ENCODE measurements around the gene LYRM1. TPM values are rescaled to one million over a fixed set of nuclear protein-coding genes. Genes with fewer than 3 reads are reported as not detected.
"Not testable (repeated sequence)": the region's sequence is repeated elsewhere in the genome, so short reads cannot be mapped to it uniquely, and the experiment has no call there.

LYRM1 gene
- total RNA-seq, 1 experiment from 2014 or later, result 67.3 TPM

- Mint-ChIP-seq H3K27ac (ENCODE audit: low read depth, unreplicated experiment) (no peak overlapping the region), H3K4me1 (ENCODE audit: insufficient read depth, unreplicated experiment) (peaks cover 10% of the 10 kb centered on the region), H3K9me3 (ENCODE audit: unreplicated experiment) (peaks cover under 1% of the 10 kb centered on the region), H3K4me3 (ENCODE audit: unreplicated experiment) (no peak overlapping the region), H3K36me3 (ENCODE audit: insufficient read depth, unreplicated experiment) (no peaks in the 10 kb centered on the region), H3K27me3 (ENCODE audit: insufficient read depth, unreplicated experiment) (no peaks in the 10 kb centered on the region)
- no peak for TF ChIP-seq CTCF (IDR thresholded peaks at IDR 0.05; ENCODE audit: unreplicated experiment)
- no TSS peak for BruUV-seq (replicated peaks)
- no peak for DNase-seq (ENCODE audit: unreplicated experiment)
- CTCF ChIA-PET, result no interaction called here
- intact Hi-C loops (cut with micrococcal nuclease), result no loop called here
- POLR2A ChIA-PET, result no interaction called here
Measured at GRCh38 chr16:20968765-20969164, 68.2 kb downstream of the LYRM1 start.

- intact Hi-C loops (cut with micrococcal nuclease), result no loop called here
- Mint-ChIP-seq H3K9me3 (ENCODE audit: unreplicated experiment) (no peaks in the 10 kb centered on the region), H3K4me1 (ENCODE audit: insufficient read depth, unreplicated experiment) (peaks cover 10% of the 10 kb centered on the region), H3K36me3 (ENCODE audit: insufficient read depth, unreplicated experiment) (no peaks in the 10 kb centered on the region), H3K27ac (ENCODE audit: low read depth, unreplicated experiment) (no peak overlapping the region), H3K4me3 (ENCODE audit: unreplicated experiment) (no peak overlapping the region), H3K27me3 (ENCODE audit: insufficient read depth, unreplicated experiment) (no peaks in the 10 kb centered on the region)
- ChIA-PET CTCF (no interaction called here), POLR2A (no interaction called here)
- DNase-seq (ENCODE audit: unreplicated experiment), result no peak
- no TSS peak for BruUV-seq (replicated peaks)
- TF ChIP-seq CTCF (IDR thresholded peaks at IDR 0.05; ENCODE audit: unreplicated experiment), result no peak
Measured at GRCh38 chr16:20969386-20969785, 68.8 kb downstream of the LYRM1 start.

- H3K36me3 Mint-ChIP-seq (ENCODE audit: insufficient read depth, unreplicated experiment), result no peaks in the 10 kb centered on the region
- ChIA-PET POLR2A (no interaction called here), CTCF (no interaction called here)
- no peaks in the 10 kb centered on the region for H3K9me3 Mint-ChIP-seq (ENCODE audit: unreplicated experiment)
- no TSS peak for BruUV-seq (replicated peaks)
- no peak overlapping the region for H3K27ac Mint-ChIP-seq (ENCODE audit: low read depth, unreplicated experiment)
- TF ChIP-seq CTCF (IDR thresholded peaks at IDR 0.05; ENCODE audit: unreplicated experiment), result no peak
- H3K4me3 Mint-ChIP-seq (ENCODE audit: unreplicated experiment), result no peak overlapping the region
- peaks cover 10% of the 10 kb centered on the region for H3K4me1 Mint-ChIP-seq (ENCODE audit: insufficient read depth, unreplicated experiment)
- H3K27me3 Mint-ChIP-seq (ENCODE audit: insufficient read depth, unreplicated experiment), result no peaks in the 10 kb centered on the region
- intact Hi-C loops (cut with micrococcal nuclease), result no loop called here
- DNase-seq (ENCODE audit: unreplicated experiment), result peak; percentile 5
Measured at GRCh38 chr16:20971401-20971800, 70.8 kb downstream of the LYRM1 start.

GRCh38 chr16:20973201-20973600, 72.6 kb downstream of the LYRM1 start:
- CTCF ChIA-PET, result interaction anchor here (0.6 to 1.2 kb wide), 3 partner anchors 12 to 62 kb away, joined by 3 to 4 read pairs (median 3); no protein-coding TSS in a partner anchor
- H3K27me3 Mint-ChIP-seq (ENCODE audit: insufficient read depth, unreplicated experiment); H3K36me3 Mint-ChIP-seq (ENCODE audit: insufficient read depth, unreplicated experiment); H3K4me3 Mint-ChIP-seq (ENCODE audit: unreplicated experiment); intact Hi-C loops (cut with micrococcal nuclease); H3K27ac Mint-ChIP-seq (ENCODE audit: low read depth, unreplicated experiment); POLR2A ChIA-PET; H3K9me3 Mint-ChIP-seq (ENCODE audit: unreplicated experiment); BruUV-seq (replicated peaks); DNase-seq (ENCODE audit: unreplicated experiment): not testable (repeated sequence)
- peaks cover 10% of the 10 kb centered on the region for H3K4me1 Mint-ChIP-seq (ENCODE audit: insufficient read depth, unreplicated experiment)

Other genes starting within 250 kb of the LYRM1 start
- not detected in 2 replicates for gene ACSM1, start 203.1 kb upstream of the LYRM1 start, total RNA-seq (2022)
- 26.5 and 38.7 TPM in 2 replicates for gene THUMPD1, start 159.0 kb upstream of the LYRM1 start, total RNA-seq (2022)
- gene ACSM3, start 136.8 kb upstream of the LYRM1 start, total RNA-seq (2022), result 2.0 and 2.3 TPM in 2 replicates
- gene ERI2, start 94.3 kb upstream of the LYRM1 start, total RNA-seq (2022), result 26.8 and 28.4 TPM in 2 replicates
- 3.8 and 6.1 TPM in 2 replicates for gene REXO5, start 94.2 kb upstream of the LYRM1 start, total RNA-seq (2022)
- 31.0 and 31.7 TPM in 2 replicates for gene DCUN1D3, start 413 bp upstream of the LYRM1 start, total RNA-seq (2022)